ENCODE measurements around the gene RIPOR2.
"Not testable (repeated sequence)": the region's sequence is repeated elsewhere in the genome, so short reads cannot be mapped to it uniquely, and the experiment has no call there.

The RIPOR2 gene

DNA sequence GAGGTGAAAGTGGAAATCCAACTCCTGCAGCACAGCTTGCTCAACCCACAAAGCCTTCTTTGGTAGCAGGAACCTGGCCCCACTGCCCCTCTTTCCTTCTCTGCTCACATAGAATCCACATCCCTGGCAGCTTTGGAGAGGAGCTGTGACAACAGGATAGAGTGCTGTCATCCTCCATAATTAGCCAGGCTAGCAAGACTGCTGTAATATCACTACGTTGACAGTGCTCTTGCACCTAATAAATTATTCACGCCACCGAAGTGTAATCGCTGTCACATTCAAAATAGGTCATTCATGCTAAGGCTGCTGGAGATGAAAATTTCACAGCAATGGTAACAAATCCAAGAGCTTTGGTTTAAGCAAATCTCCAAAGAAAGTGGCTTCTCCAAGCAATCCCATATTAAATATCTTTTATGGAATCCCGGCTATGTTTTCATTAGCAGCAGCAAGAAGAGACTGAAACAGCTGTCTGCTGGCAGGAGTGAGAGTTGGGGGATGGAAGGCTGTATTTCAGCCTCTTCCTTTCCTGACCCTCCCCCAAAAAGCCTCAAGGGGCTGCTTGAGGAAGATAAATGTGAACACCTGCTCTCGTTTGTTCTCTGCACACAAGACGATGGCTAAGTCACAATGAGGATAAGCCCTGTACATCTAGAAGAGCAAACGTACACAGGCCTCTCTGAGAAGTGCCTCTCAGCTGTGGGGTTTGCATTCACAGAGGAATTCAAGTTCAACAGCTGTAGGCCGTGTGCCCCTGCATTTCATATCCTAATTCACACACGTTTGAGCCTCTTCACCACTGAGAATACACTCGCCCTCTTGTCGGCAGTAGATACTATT lies 16.5 kb downstream of the RIPOR2 start:
- no peak overlapping the region for H3K27ac ChIP-seq
- TF ChIP-seq, protein P1, sequence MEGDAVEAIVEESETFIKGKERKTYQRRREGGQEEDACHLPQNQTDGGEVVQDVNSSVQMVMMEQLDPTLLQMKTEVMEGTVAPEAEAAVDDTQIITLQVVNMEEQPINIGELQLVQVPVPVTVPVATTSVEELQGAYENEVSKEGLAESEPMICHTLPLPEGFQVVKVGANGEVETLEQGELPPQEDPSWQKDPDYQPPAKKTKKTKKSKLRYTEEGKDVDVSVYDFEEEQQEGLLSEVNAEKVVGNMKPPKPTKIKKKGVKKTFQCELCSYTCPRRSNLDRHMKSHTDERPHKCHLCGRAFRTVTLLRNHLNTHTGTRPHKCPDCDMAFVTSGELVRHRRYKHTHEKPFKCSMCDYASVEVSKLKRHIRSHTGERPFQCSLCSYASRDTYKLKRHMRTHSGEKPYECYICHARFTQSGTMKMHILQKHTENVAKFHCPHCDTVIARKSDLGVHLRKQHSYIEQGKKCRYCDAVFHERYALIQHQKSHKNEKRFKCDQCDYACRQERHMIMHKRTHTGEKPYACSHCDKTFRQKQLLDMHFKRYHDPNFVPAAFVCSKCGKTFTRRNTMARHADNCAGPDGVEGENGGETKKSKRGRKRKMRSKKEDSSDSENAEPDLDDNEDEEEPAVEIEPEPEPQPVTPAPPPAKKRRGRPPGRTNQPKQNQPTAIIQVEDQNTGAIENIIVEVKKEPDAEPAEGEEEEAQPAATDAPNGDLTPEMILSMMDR (IDR thresholded peaks at IDR 0.05): no peak
- TF ChIP-seq ZFX (IDR thresholded peaks at IDR 0.05; ENCODE audit: borderline replicate concordance): no peak

DNA sequence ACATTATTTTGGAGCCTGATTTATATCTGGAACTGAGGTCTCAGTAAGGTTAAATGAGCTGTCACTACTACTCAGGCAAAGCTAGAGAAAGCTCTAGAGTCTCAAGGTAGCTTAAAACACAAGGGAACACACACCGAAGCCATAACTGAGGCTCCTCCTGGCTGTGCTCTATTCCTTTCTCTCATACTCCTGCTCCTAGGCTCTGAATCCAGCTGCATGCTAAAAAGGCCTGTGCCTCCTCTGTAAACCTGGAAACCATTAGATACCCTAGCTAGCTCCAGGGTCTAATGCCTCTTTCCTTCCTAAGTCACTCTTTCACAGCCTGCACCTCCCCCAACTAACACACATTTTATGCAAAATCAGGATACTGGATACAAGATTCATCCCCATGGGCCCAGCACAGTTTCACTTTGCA lies 17.1 kb downstream of the RIPOR2 start:
- H3K27ac ChIP-seq: no peak overlapping the region
- TF ChIP-seq, protein P1 (IDR thresholded peaks at IDR 0.05): no peak
- no peak for TF ChIP-seq ZFX (IDR thresholded peaks at IDR 0.05; ENCODE audit: borderline replicate concordance)

DNA sequence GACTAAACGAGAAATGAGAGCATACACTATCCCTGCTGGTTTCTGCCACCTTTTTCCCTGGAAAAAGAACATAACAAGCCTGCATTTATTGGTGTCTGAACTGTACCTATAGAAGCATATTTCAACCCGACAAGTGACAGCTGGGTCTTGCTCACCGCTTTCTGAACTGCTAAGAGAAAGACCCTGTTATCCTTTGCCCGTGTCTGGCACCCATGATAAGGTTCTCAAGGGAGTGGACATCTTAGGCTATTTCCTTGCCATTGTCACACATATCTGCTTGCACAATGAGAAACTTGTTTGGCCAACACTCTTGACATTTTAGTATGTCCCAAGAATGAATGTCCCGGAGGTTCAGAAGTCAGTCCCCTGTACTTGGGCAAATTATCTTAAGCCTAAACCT lies 19.3 kb downstream of the RIPOR2 start:
- TF ChIP-seq, protein P1 (IDR thresholded peaks at IDR 0.05): no peak
- no peak for TF ChIP-seq ZFX (IDR thresholded peaks at IDR 0.05; ENCODE audit: borderline replicate concordance)
- no peak overlapping the region for H3K27ac ChIP-seq

DNA sequence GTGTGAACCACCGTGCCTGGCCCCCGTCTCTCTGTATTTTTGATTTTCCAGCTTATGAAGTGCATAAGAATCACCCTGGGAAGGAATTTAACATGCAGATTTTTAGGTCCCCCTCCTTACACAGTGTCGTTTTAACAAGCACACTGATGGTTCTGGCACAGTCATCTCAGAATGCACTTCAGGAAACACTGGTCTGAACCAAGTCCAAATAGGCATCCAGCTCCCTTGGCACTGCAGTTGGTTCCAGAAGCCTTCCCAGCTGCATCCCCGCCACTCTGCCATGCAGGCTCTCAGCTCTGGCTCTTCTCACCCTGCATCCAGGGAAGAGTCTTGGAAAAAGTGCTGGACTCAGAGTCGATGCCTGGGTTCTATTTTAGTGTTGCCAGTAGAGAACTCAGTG lies 20.1 kb downstream of the RIPOR2 start:
- TF ChIP-seq, protein P1 (IDR thresholded peaks at IDR 0.05): no peak
- TF ChIP-seq ZFX (IDR thresholded peaks at IDR 0.05; ENCODE audit: borderline replicate concordance): no peak
- no peak overlapping the region for H3K27ac ChIP-seq

DNA sequence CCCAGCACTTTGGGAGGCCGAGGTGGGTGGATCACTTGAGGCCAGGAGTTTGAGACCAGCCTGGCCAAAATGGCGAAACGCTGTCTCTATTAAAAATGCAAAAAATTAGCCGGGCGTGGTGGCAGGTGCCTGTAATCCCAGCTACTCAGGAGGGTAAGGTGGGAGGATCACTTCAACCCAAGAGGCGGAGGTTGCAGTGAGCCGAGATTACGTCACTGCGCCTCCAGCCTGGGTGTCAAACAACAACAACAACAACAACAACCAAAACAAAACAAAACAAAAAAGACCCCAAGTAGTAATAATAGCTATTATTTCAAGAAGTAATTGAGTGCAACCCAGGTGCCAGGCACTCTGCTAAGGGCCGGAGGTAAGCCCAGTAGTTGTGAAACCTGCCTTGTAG lies 21.7 kb downstream of the RIPOR2 start:
- H3K27ac ChIP-seq: not testable (repeated sequence)

DNA sequence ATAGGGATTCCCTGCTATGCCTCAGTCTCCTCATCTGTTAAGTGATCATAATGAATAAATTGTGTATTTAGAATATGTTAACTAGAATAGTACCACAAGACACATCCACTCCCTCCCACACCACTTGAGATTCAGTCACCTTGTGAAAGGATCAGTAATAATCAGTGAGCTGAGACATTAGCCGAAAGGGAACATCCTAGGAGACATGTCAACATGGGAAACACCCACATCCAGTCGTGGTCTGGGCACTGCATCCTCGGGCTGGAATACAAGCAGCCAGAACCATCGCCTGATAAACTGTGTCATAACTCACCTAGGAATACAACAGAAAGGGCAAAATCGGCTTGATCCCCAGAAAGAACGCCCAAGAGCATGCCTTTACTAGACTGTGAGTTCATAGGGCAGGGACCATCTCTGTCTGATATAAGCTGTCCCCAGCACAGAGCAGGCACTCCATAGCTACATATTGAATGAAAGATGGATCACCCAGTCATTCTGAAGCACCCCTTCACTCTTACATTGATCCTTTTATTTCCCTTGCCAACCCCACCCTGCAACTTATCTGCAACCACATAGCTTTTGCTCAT lies 23.9 kb downstream of the RIPOR2 start:
- TF ChIP-seq ZFX (IDR thresholded peaks at IDR 0.05; ENCODE audit: borderline replicate concordance): no peak
- TF ChIP-seq, protein P1 (IDR thresholded peaks at IDR 0.05): no peak
- no peak overlapping the region for H3K27ac ChIP-seq

DNA sequence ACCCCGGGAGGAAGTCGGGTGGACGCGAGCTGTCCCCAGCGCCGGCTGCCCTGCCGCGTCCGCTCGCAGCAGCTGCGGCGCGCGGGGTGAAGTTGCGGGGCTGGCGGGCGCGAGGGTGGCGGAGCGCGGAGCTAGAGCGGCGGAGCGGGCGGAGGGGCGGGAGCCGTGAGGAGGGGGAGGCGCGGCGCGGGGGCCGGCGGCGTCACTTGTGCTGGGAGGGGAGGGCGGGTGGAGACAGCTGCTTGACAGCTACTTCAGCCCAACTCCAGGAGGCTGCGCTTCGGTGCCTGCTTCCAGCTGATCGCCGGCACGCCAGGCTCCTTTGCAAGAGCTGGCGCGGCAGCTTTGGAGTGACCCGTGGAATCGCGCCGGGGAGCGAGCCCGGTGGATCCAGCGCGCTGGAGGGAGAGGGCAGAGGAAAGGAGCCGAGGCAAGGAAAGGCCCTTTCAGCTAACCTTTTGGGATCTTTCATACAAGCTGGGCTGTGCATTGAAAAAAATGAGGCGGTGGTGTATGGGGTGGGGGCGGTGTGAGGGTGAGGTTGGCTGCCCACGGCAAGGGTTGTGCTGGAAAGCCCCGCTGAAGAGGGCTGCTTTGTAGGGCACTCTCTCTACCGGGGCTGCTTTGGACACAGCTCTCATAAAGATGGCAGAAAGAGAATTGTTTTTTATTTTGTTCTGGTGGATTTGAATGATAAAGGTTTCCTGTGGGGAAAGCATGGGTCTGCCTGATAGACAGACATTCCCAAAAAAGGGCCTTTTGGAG lies 24.6 kb downstream of the RIPOR2 start:
- no peak for TF ChIP-seq ZFX (IDR thresholded peaks at IDR 0.05; ENCODE audit: borderline replicate concordance)
- TF ChIP-seq, protein P1 (IDR thresholded peaks at IDR 0.05): no peak

More for the DNA sequence above, 24.6 kb downstream of the RIPOR2 start:
- no peak overlapping the region for H3K27ac ChIP-seq

Data from 22Rv1 (cell line).